Glutamatergic neuron (in vitro differentiated cells): ENCODE measurements around the gene PNCK. TPM values are rescaled to one million over a fixed set of nuclear protein-coding genes. Genes with fewer than 3 reads are reported as not detected.
"Not testable (repeated sequence)": the region's sequence is repeated elsewhere in the genome, so short reads cannot be mapped to it uniquely, and the experiment has no call there.

ENCODE experiments used
- DNase-seq: peaks from one replicate; pipeline ENCODE4 v3.0.0; 2022
- H3K27ac Mint-ChIP-seq: one replicate; pipeline ENCODE4 v1.8.0; 2020; ENCODE audit warnings: mild to moderate bottlenecking, mixed read lengths, inconsistent platforms; ENCODE audit not compliant: unreplicated experiment
- H3K27me3 Mint-ChIP-seq: one replicate; pipeline ENCODE4 v1.8.0; 2020; ENCODE audit warnings: mild to moderate bottlenecking, moderate library complexity, mixed read lengths, inconsistent platforms; ENCODE audit not compliant: unreplicated experiment
- H3K36me3 Mint-ChIP-seq: one replicate; pipeline ENCODE4 v1.8.0; 2020; ENCODE audit warnings: mild to moderate bottlenecking, mixed read lengths, inconsistent platforms; ENCODE audit not compliant: unreplicated experiment
- H3K4me1 Mint-ChIP-seq: one replicate; pipeline ENCODE4 v1.8.0; 2020; ENCODE audit warnings: mild to moderate bottlenecking, low read depth, mixed read lengths, inconsistent platforms; ENCODE audit not compliant: unreplicated experiment
- H3K4me3 Mint-ChIP-seq: one replicate; pipeline ENCODE4 v1.8.0; 2020; ENCODE audit warnings: mild to moderate bottlenecking, mixed read lengths, inconsistent platforms; ENCODE audit not compliant: unreplicated experiment
- H3K9me3 Mint-ChIP-seq: one replicate; pipeline ENCODE4 v1.8.0; 2020; ENCODE audit warnings: mild to moderate bottlenecking, moderate library complexity, mixed read lengths, inconsistent platforms; ENCODE audit not compliant: unreplicated experiment
- CTCF ChIP-seq: fragments of 200-600 bp; sonication (generic); IDR thresholded peaks from one replicate; pipeline ENCODE4 v1.5.0; 2021; ENCODE audit not compliant: partially characterized antibody, unreplicated experiment
- total RNA-seq: library from RNA; stranded (reverse); fragmentation: NEBNext Ultra II Directional; extraction: Animal tissue kit (Norgen Biotek cat#: 25700); gene quantifications from one replicate; pipeline ENCODE4 v1.2.1, GENCODE V29; 2021; ENCODE audit not compliant: unreplicated experiment

Gene PNCK
- total RNA-seq, 1 donor from 2014 or later = 4.3 TPM

DNA sequence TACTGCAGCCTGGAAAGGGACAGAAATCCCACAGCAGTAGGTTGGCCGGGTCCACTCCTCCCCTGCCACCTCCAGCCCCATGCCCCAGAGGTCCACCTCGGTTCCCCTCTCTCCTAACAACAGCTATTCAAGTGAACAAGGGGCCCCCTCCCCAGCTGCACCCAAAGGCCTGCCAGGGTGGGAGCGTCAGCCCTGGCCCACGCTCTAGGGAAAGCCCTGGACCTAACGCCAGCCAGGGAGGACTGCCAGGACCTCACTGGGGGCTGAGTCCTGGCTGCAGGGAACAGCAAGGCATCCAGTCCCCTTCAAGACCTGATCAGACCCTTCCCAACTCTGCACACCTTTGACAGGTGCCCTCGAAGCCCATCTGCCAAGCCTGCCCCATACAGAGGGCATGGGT lies 27.4 kb upstream of the PNCK start:
- Mint-ChIP-seq H3K36me3 (no peaks in the 10 kb centered on the region), H3K27me3 (peaks cover 2% of the 10 kb centered on the region), H3K9me3 (peaks cover 3% of the 10 kb centered on the region), H3K4me3 (no peak overlapping the region), H3K27ac (no peak overlapping the region), H3K4me1 (peaks cover 1% of the 10 kb centered on the region)
- no peak for DNase-seq
- no peak for TF ChIP-seq CTCF

DNA sequence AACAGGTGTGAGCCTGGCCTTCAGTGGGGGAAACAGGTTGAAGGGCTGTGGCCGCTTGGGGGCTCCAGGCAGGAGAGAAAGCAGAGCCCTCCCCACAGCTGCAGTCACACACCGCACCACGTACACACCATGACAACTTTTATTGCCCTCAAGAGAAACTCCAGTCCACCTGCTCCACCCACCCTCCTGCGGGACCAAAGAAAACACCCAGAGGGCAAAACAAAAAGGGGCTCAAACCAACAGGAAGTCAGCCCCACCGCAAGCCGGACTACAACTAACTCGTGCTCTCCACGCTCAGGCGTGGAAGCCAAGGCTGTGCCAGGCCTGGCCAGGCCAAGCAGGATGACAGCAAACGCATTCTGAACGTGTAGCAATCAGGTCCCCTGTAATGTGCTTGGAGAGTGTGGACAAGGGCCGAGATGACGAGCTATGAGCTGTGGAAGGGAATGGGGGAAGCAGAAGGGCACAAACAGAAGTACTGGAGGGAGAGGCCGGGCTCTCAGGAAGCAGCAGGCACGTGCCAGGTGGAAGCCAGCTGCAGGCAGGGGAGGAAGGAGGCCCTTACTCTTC lies 26.8 kb upstream of the PNCK start:
- Mint-ChIP-seq H3K4me3 (no peak overlapping the region), H3K27me3 (peaks cover 2% of the 10 kb centered on the region), H3K4me1 (peaks cover 1% of the 10 kb centered on the region), H3K36me3 (no peaks in the 10 kb centered on the region), H3K27ac (no peak overlapping the region), H3K9me3 (peaks cover 3% of the 10 kb centered on the region)
- TF ChIP-seq CTCF = no peak
- DNase-seq = no peak

DNA sequence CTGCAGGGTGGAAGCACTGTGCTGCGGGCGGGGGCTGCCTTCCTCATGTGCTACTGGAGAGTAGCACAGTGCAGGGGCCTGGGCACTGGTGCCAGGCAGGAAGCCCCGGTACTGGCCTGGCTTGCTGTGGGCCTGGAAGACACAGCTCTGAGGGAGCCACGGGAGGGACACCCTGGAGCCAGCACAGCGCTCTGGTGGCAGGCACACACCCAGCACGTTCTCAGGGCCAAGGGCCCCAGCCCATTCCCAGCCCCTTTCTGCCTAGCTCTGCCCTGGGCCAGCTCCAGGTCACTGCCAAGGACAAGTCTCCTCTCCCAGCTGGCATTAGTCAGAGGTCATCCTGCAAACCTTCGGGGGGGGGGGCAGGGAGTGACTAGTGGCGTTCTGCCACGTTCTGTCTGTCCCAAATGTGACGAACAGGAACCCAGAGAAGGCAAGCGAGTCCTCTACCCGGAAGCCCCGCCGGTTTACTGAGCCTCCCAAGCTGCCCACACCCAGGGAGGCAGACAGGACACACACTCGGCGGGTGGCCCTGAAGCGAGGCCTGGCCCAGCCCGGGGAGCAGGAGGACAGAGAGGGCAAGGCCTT lies 26.3 kb upstream of the PNCK start:
- H3K27me3 Mint-ChIP-seq, H3K36me3 Mint-ChIP-seq, H3K4me1 Mint-ChIP-seq, H3K9me3 Mint-ChIP-seq, H3K27ac Mint-ChIP-seq, DNase-seq, H3K4me3 Mint-ChIP-seq: not testable (repeated sequence)

DNA sequence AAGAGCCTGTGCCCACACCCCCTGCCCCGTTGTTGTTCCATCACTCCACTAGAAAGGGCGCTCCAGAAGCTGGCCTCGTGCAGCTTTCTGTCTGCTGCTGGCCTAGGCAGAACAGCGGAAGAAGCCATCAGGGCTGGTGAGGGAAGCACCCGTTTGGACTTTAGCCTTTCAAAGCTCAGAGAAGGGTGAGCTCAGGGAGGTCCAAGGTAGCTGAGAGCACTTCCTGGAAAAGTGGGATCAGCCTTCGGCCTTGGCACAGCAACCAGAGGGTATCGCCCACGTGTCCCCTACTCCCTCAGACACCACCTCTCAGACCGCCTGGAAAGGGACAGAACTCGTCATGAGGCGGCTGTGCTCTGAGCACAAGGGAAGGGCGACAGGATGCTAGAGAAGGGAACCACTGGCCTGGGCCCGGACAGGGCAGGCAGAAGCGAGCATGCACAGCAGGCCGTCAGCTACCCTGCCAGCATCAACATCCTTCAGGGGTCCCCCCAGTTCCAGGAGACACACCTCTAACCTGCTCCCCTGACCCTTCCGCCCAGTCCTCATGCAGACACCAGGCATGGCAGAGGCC lies 25.7 kb upstream of the PNCK start:
- DNase-seq, H3K27ac Mint-ChIP-seq, H3K27me3 Mint-ChIP-seq, H3K9me3 Mint-ChIP-seq, H3K4me1 Mint-ChIP-seq, H3K4me3 Mint-ChIP-seq, H3K36me3 Mint-ChIP-seq: not testable (repeated sequence)

GRCh38 chrX:153697924-153698865 lies 24.6 kb upstream of the PNCK start:
- DNase-seq = no peak
- Mint-ChIP-seq H3K27me3 (peaks cover 2% of the 10 kb centered on the region), H3K36me3 (no peaks in the 10 kb centered on the region), H3K4me1 (no peaks in the 10 kb centered on the region), H3K4me3 (no peak overlapping the region), H3K9me3 (peaks cover 3% of the 10 kb centered on the region), H3K27ac (peak overlapping the region; percentile 36)
- TF ChIP-seq CTCF = no peak

GRCh38 chrX:153696986-153697722 lies 23.5 kb upstream of the PNCK start:
- H3K27ac Mint-ChIP-seq = peak overlapping the region; percentile 38
- H3K4me1 Mint-ChIP-seq, H3K9me3 Mint-ChIP-seq, H3K27me3 Mint-ChIP-seq, DNase-seq, H3K4me3 Mint-ChIP-seq, H3K36me3 Mint-ChIP-seq: not testable (repeated sequence)

GRCh38 chrX:153696538-153696937 lies 22.9 kb upstream of the PNCK start:
- not testable (repeated sequence) for H3K27ac Mint-ChIP-seq, H3K4me3 Mint-ChIP-seq, H3K9me3 Mint-ChIP-seq, H3K27me3 Mint-ChIP-seq, H3K4me1 Mint-ChIP-seq, H3K36me3 Mint-ChIP-seq, DNase-seq
